Brain microvascular endothelial cell (primary cell): Measurements from ENCODE around the gene LAX1.

ENCODE experiments used
- DNase-seq: peaks from one replicate; pipeline ENCODE4 v3.0.0-alpha.2; 2020
- H3K27ac ChIP-seq: fragments of 250-450 bp; sonication (Bioruptor Pico); 2 replicates; pipeline ENCODE4 v1.5.1; 2020; ENCODE audit warnings: mild to moderate bottlenecking, moderate library complexity
- H3K27me3 ChIP-seq: fragments of 250-450 bp; sonication (Bioruptor Pico); replicated peaks from 2 replicates; pipeline ENCODE4 v1.5.1; 2020; ENCODE audit warnings: mild to moderate bottlenecking
- H3K36me3 ChIP-seq: fragments of 250-450 bp; sonication (Bioruptor Pico); replicated peaks from 2 replicates; pipeline ENCODE4 v1.5.1; 2020; ENCODE audit warnings: mild to moderate bottlenecking
- H3K4me3 ChIP-seq: 2 replicates; pipeline ENCODE4 v1.5.1; 2011; ENCODE audit warnings: low read depth, mild to moderate bottlenecking, control low read depth, low read length, moderate library complexity
- CTCF ChIP-seq: IDR thresholded peaks from 2 replicates; pipeline ENCODE4 v1.5.1; 2011; ENCODE audit warnings: low read depth, mild to moderate bottlenecking, moderate library complexity, low read length, control low read depth, inconsistent platforms; ENCODE audit errors: missing control alignments
- in situ Hi-C: cut with HindIII; loops from 2 replicates; pipeline ENCODE4 v1.10.0; 2017; ENCODE audit warnings: low sequenced_read_pairs, low pct_ligation_motif_present

LAX1 gene

GRCh38 chr1:203763505-203763904, 1.5 kb upstream of the LAX1 start:
- no peak for TF ChIP-seq CTCF
- Histone ChIP-seq H3K27me3 (no peaks in the 10 kb centered on the region), H3K36me3 (no peaks in the 10 kb centered on the region), H3K4me3 (no peak overlapping the region), H3K27ac (no peak overlapping the region)
- in situ Hi-C loops = no loop called here
- no peak for DNase-seq

GRCh38 chr1:203764105-203765028, 616 bp upstream of the LAX1 start:
- in situ Hi-C loops = no loop called here
- H3K27me3 ChIP-seq = no peaks in the 10 kb centered on the region
- no peak for DNase-seq
- H3K4me3 ChIP-seq = no peak overlapping the region
- no peaks in the 10 kb centered on the region for H3K36me3 ChIP-seq
- TF ChIP-seq CTCF = no peak
- no peak overlapping the region for H3K27ac ChIP-seq

- in situ Hi-C loops = no loop called here
- TF ChIP-seq CTCF = no peak
- Histone ChIP-seq H3K27me3 (no peaks in the 10 kb centered on the region), H3K4me3 (no peak overlapping the region), H3K36me3 (no peaks in the 10 kb centered on the region), H3K27ac (no peak overlapping the region)
- DNase-seq = no peak
Measured at GRCh38 chr1:203768256-203768655, 3.3 kb downstream of the LAX1 start.

GRCh38 chr1:203769505-203770343, 4.7 kb downstream of the LAX1 start:
- no peak for TF ChIP-seq CTCF
- in situ Hi-C loops = no loop called here
- Histone ChIP-seq H3K27me3 (no peaks in the 10 kb centered on the region), H3K36me3 (no peaks in the 10 kb centered on the region), H3K4me3 (no peak overlapping the region), H3K27ac (no peak overlapping the region)
- DNase-seq = peak; percentile 38

GRCh38 chr1:203771901-203772301, 6.9 kb downstream of the LAX1 start:
- DNase-seq = peak; percentile 23
- in situ Hi-C loops = no loop called here
- H3K36me3 ChIP-seq = no peaks in the 10 kb centered on the region

More at GRCh38 chr1:203771901-203772301, 6.9 kb downstream of the LAX1 start:
- Histone ChIP-seq H3K27me3 (no peaks in the 10 kb centered on the region), H3K4me3 (no peak overlapping the region), H3K27ac (no peak overlapping the region)
- TF ChIP-seq CTCF = no peak
